KMS-11 (cell line): Measurements from ENCODE around the gene PIP4K2C.
"Not testable (repeated sequence)": the region's sequence is repeated elsewhere in the genome, so short reads cannot be mapped to it uniquely, and the experiment has no call there.

Source experiments
- H2AFZ ChIP-seq: fragments of 200-600 bp; sonication (generic); 2 replicates; pipeline ENCODE4 v1.6.1; 2016; ENCODE audit warnings: antibody characterized with exemption, mixed run types, low read depth
- H3K27ac ChIP-seq: fragments of 200-600 bp; sonication (generic); 2 replicates; pipeline ENCODE4 v1.6.1; 2016; ENCODE audit warnings: mild to moderate bottlenecking, mixed run types
- H3K27me3 ChIP-seq: fragments of 200-600 bp; sonication (generic); 2 replicates; pipeline ENCODE4 v1.6.1; 2017; ENCODE audit warnings: mild to moderate bottlenecking, low read depth, mixed run types, moderate library complexity; ENCODE audit not compliant: insufficient read depth
- H3K36me3 ChIP-seq: fragments of 200-600 bp; sonication (generic); 2 replicates; pipeline ENCODE4 v1.6.1; 2017; ENCODE audit warnings: mild to moderate bottlenecking, mixed run types; ENCODE audit not compliant: insufficient read depth
- H3K4me1 ChIP-seq: fragments of 200-600 bp; sonication (generic); 2 replicates; pipeline ENCODE4 v1.6.1; 2016; ENCODE audit warnings: mild to moderate bottlenecking, low read depth, mixed run types; ENCODE audit not compliant: poor library complexity, severe bottlenecking
- H3K4me2 ChIP-seq: fragments of 200-600 bp; sonication (generic); 2 replicates; pipeline ENCODE4 v1.7.0; 2016; ENCODE audit warnings: mild to moderate bottlenecking, mixed run types
- H3K4me3 ChIP-seq: fragments of 200-600 bp; sonication (generic); IDR thresholded peaks from 2 replicates; pipeline ENCODE4 v1.6.1; 2017; ENCODE audit warnings: low read depth, low read length, mixed read lengths; ENCODE audit not compliant: insufficient read depth
- H3K79me2 ChIP-seq: fragments of 200-600 bp; sonication (generic); 2 replicates; pipeline ENCODE4 v1.6.1; 2016; ENCODE audit warnings: low read depth, mixed run types; ENCODE audit not compliant: insufficient read depth
- H3K9ac ChIP-seq: fragments of 200-600 bp; sonication (generic); 2 replicates; pipeline ENCODE4 v1.6.1; 2016; ENCODE audit warnings: mild to moderate bottlenecking, mixed run types
- H4K20me1 ChIP-seq: fragments of 200-600 bp; sonication (generic); 2 replicates; pipeline ENCODE4 v1.6.1; 2016; ENCODE audit warnings: mild to moderate bottlenecking, mixed run types; ENCODE audit not compliant: insufficient read depth
- CTCF ChIP-seq: fragments of 200-600 bp; sonication (generic); conservative IDR thresholded peaks from 2 replicates; pipeline ENCODE4 v1.6.1; 2017; ENCODE audit warnings: low read depth, mild to moderate bottlenecking, antibody characterized with exemption, low read length, moderate library complexity, mixed read lengths

PIP4K2C gene

GRCh38 chr12:57638096-57638495, 47.1 kb downstream of the PIP4K2C start:
- Histone ChIP-seq H3K4me1 (peaks cover 10% of the 10 kb centered on the region), H3K9ac (no peak overlapping the region), H3K27me3 (no peaks in the 10 kb centered on the region), H2AFZ (no peak overlapping the region), H3K4me3 (no peak overlapping the region), H3K36me3 (no peaks in the 10 kb centered on the region), H3K27ac (no peak overlapping the region), H3K79me2 (no peaks in the 10 kb centered on the region), H3K4me2 (no peak overlapping the region), H4K20me1 (no peaks in the 10 kb centered on the region)
- TF ChIP-seq CTCF = no peak

GRCh38 chr12:57640175-57641042, 49.4 kb downstream of the PIP4K2C start:
- H3K9ac ChIP-seq = no peak overlapping the region
- no peak for TF ChIP-seq CTCF
- no peaks in the 10 kb centered on the region for H4K20me1 ChIP-seq
- no peak overlapping the region for H3K27ac ChIP-seq
- H2AFZ ChIP-seq = no peak overlapping the region
- no peak overlapping the region for H3K4me3 ChIP-seq
- H3K4me1 ChIP-seq = no peaks in the 10 kb centered on the region
- no peaks in the 10 kb centered on the region for H3K27me3 ChIP-seq
- no peaks in the 10 kb centered on the region for H3K79me2 ChIP-seq
- H3K36me3 ChIP-seq = no peaks in the 10 kb centered on the region
- no peak overlapping the region for H3K4me2 ChIP-seq

- Histone ChIP-seq H3K4me3 (no peak overlapping the region), H3K4me2 (no peak overlapping the region)
Observed at GRCh38 chr12:57641699-57642442, 50.9 kb downstream of the PIP4K2C start.

GRCh38 chr12:57645990-57646658, 55.1 kb downstream of the PIP4K2C start:
- not testable (repeated sequence) for H3K27me3 ChIP-seq, H3K79me2 ChIP-seq, H3K27ac ChIP-seq, H3K4me1 ChIP-seq, H3K36me3 ChIP-seq, H4K20me1 ChIP-seq, H3K4me3 ChIP-seq, H3K9ac ChIP-seq, H2AFZ ChIP-seq, H3K4me2 ChIP-seq

More at GRCh38 chr12:57641699-57642442, 50.9 kb downstream of the PIP4K2C start:
- H3K27ac ChIP-seq = no peak overlapping the region
- H3K27me3 ChIP-seq = no peaks in the 10 kb centered on the region
- H3K4me1 ChIP-seq = no peaks in the 10 kb centered on the region
- no peaks in the 10 kb centered on the region for H4K20me1 ChIP-seq
- no peaks in the 10 kb centered on the region for H3K79me2 ChIP-seq
- H3K9ac ChIP-seq = no peak overlapping the region
- H2AFZ ChIP-seq = no peak overlapping the region
- H3K36me3 ChIP-seq = no peaks in the 10 kb centered on the region; the same call in 1 of the 2 replicates
- no peak for TF ChIP-seq CTCF

GRCh38 chr12:57646659-57647049, 55.7 kb downstream of the PIP4K2C start:
- H3K4me3 ChIP-seq, H3K9ac ChIP-seq, H3K4me2 ChIP-seq, H3K27ac ChIP-seq, H3K27me3 ChIP-seq, H3K4me1 ChIP-seq, H3K79me2 ChIP-seq, H4K20me1 ChIP-seq, H2AFZ ChIP-seq, H3K36me3 ChIP-seq: not testable (repeated sequence)
